Measurements from ENCODE around the gene UNC80. TPM values are rescaled to one million over a fixed set of nuclear protein-coding genes. Genes with fewer than 3 reads are reported as not detected.

The UNC80 gene
- polyA plus RNA-seq, 1 of the 3 experiments (the other 2 are of a cell fraction): 0.59 TPM

- no peaks in the 10 kb centered on the region for H3K9me2 ChIP-seq
- no peaks in the 10 kb centered on the region for H3F3A ChIP-seq (replicated peaks; ENCODE audit: insufficient read depth)
- no peak overlapping the region for H3K4me2 ChIP-seq
- no peak overlapping the region for H2AFZ ChIP-seq (ENCODE audit: low read depth)
- no peaks in the 10 kb centered on the region for H3K4me1 ChIP-seq (ENCODE audit: control insufficient read depth in 1 of 2, insufficient read depth in 2 of 2, low read depth in 1 of 2, low read length in 1 of 2)
- WGBS (ENCODE audit: low lambda C conversion rate): 71% methylated on average over 4 of the region's 4 CpGs
- ChIA-PET CTCF (interaction anchor here (0.6 kb wide), 1 partner anchor 1801 kb away, joined by 3 read pairs; no protein-coding TSS in a partner anchor), POLR2A (no interaction called here)
- H3K4me3 ChIP-seq (ENCODE audit: low read depth in 2 of 2, low read length in 1 of 2): no peak overlapping the region
- H3K36me3 ChIP-seq (replicated peaks in 1 of 2; ENCODE audit: control insufficient read depth in 1 of 2, insufficient read depth in 2 of 2, low read length in 1 of 2): peaks cover 0 to 5% of the 10 kb centered on the region in 2 experiments
- no peaks in the 10 kb centered on the region for H3K79me2 ChIP-seq (ENCODE audit: insufficient read depth)
- H3K9me3 ChIP-seq: no peaks in the 10 kb centered on the region
- DNase-seq: no peak
- H4K20me1 ChIP-seq (ENCODE audit: insufficient read depth): no peaks in the 10 kb centered on the region
- TF ChIP-seq NFIC (IDR thresholded peaks at IDR 0.05; ENCODE audit: borderline replicate concordance) (no peak), USF1 (IDR thresholded peaks at IDR 0.05; ENCODE audit: borderline replicate concordance, low read depth) (no peak), GATA2 (CRISPR knock-in tag; IDR thresholded peaks at IDR 0.05) (no peak), EP300 (IDR thresholded peaks at IDR 0.05; ENCODE audit: borderline replicate concordance in 1 of 2, low read depth in 1 of 2, low read length in 1 of 2) (no peak), JUND (IDR thresholded peaks at IDR 0.05) (no peak), CHD2 (IDR thresholded peaks at IDR 0.05; ENCODE audit: low read length, partially characterized antibody) (no peak), MEF2A (IDR thresholded peaks at IDR 0.05; ENCODE audit: borderline replicate concordance, low read depth) (no peak), YY1 (IDR thresholded peaks at IDR 0.05; ENCODE audit: low read depth) (no peak), RAD21 (IDR thresholded peaks at IDR 0.05; ENCODE audit: low read length) (no peak), RCOR1 (IDR thresholded peaks at IDR 0.05; ENCODE audit: low read length) (no peak), TCF12 (IDR thresholded peaks at IDR 0.05) (no peak)
- TF ChIP-seq, protein P1, sequence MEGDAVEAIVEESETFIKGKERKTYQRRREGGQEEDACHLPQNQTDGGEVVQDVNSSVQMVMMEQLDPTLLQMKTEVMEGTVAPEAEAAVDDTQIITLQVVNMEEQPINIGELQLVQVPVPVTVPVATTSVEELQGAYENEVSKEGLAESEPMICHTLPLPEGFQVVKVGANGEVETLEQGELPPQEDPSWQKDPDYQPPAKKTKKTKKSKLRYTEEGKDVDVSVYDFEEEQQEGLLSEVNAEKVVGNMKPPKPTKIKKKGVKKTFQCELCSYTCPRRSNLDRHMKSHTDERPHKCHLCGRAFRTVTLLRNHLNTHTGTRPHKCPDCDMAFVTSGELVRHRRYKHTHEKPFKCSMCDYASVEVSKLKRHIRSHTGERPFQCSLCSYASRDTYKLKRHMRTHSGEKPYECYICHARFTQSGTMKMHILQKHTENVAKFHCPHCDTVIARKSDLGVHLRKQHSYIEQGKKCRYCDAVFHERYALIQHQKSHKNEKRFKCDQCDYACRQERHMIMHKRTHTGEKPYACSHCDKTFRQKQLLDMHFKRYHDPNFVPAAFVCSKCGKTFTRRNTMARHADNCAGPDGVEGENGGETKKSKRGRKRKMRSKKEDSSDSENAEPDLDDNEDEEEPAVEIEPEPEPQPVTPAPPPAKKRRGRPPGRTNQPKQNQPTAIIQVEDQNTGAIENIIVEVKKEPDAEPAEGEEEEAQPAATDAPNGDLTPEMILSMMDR (IDR thresholded peaks at IDR 0.05): no peak
- TF ChIP-seq, protein P2, sequence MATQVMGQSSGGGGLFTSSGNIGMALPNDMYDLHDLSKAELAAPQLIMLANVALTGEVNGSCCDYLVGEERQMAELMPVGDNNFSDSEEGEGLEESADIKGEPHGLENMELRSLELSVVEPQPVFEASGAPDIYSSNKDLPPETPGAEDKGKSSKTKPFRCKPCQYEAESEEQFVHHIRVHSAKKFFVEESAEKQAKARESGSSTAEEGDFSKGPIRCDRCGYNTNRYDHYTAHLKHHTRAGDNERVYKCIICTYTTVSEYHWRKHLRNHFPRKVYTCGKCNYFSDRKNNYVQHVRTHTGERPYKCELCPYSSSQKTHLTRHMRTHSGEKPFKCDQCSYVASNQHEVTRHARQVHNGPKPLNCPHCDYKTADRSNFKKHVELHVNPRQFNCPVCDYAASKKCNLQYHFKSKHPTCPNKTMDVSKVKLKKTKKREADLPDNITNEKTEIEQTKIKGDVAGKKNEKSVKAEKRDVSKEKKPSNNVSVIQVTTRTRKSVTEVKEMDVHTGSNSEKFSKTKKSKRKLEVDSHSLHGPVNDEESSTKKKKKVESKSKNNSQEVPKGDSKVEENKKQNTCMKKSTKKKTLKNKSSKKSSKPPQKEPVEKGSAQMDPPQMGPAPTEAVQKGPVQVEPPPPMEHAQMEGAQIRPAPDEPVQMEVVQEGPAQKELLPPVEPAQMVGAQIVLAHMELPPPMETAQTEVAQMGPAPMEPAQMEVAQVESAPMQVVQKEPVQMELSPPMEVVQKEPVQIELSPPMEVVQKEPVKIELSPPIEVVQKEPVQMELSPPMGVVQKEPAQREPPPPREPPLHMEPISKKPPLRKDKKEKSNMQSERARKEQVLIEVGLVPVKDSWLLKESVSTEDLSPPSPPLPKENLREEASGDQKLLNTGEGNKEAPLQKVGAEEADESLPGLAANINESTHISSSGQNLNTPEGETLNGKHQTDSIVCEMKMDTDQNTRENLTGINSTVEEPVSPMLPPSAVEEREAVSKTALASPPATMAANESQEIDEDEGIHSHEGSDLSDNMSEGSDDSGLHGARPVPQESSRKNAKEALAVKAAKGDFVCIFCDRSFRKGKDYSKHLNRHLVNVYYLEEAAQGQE (IDR thresholded peaks at IDR 0.05; ENCODE audit: low read depth, low read length): no peak
- TF ChIP-seq, protein P3, sequence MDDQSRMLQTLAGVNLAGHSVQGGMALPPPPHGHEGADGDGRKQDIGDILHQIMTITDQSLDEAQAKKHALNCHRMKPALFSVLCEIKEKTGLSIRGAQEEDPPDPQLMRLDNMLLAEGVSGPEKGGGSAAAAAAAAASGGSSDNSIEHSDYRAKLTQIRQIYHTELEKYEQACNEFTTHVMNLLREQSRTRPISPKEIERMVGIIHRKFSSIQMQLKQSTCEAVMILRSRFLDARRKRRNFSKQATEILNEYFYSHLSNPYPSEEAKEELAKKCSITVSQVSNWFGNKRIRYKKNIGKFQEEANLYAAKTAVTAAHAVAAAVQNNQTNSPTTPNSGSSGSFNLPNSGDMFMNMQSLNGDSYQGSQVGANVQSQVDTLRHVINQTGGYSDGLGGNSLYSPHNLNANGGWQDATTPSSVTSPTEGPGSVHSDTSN (IDR thresholded peaks at IDR 0.05): no peak
- TF ChIP-seq, protein P4, sequence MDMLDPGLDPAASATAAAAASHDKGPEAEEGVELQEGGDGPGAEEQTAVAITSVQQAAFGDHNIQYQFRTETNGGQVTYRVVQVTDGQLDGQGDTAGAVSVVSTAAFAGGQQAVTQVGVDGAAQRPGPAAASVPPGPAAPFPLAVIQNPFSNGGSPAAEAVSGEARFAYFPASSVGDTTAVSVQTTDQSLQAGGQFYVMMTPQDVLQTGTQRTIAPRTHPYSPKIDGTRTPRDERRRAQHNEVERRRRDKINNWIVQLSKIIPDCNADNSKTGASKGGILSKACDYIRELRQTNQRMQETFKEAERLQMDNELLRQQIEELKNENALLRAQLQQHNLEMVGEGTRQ (IDR thresholded peaks at IDR 0.05; ENCODE audit: borderline replicate concordance, low read depth, low read length): no peak
- no peak overlapping the region for H3K9ac ChIP-seq
- H3K27me3 ChIP-seq (ENCODE audit: insufficient read depth): no peaks in the 10 kb centered on the region
- H3K27ac ChIP-seq (ENCODE audit: low read depth in 2 of 2, low read length in 1 of 2): no peak overlapping the region
These were observed 59.3 kb downstream of the UNC80 start for GRCh38 chr2:209830722-209831465.
